Naive B cell (primary cell): ENCODE data around the gene COLQ. TPM values are rescaled to one million over a fixed set of nuclear protein-coding genes. Genes with fewer than 3 reads are reported as not detected.

Experiments
- ATAC-seq, 2 donors: fragments of 150-1000 bp; cut with Tn5 transposase; 2 replicates each; pipeline ENCODE4 v1.10.0; 2021; ENCODE audit warnings: low read depth in 2 of 2, mild to moderate bottlenecking in 2 of 2, moderate library complexity in 2 of 2
- DNase-seq: peaks from one replicate; pipeline ENCODE4 v3.0.0; 2022
- H3K27ac Mint-ChIP-seq, 6 donors: one replicate each; pipeline ENCODE4 v1.8.0; 2020 to 2022; ENCODE audit warnings: mild to moderate bottlenecking in 6 of 6, mixed read lengths in 6 of 6, moderate library complexity in 5 of 6, inconsistent platforms in 2 of 6
- H3K27me3 Mint-ChIP-seq, 3 donors: one replicate each; pipeline ENCODE4 v1.8.0; 2021 to 2022; ENCODE audit warnings: mixed read lengths in 3 of 3, mild to moderate bottlenecking in 1 of 3
- H3K36me3 Mint-ChIP-seq, 2 donors: one replicate each; pipeline ENCODE4 v1.8.0; 2020 to 2022; ENCODE audit warnings: mixed read lengths in 2 of 2, inconsistent platforms in 1 of 2, mild to moderate bottlenecking in 1 of 2
- H3K4me1 Mint-ChIP-seq, 3 donors: one replicate each; pipeline ENCODE4 v1.8.0; 2020 to 2022; ENCODE audit warnings: mixed read lengths in 3 of 3, inconsistent platforms in 1 of 3, mild to moderate bottlenecking in 1 of 3, moderate library complexity in 1 of 3
- H3K4me3 Mint-ChIP-seq, 8 donors: one replicate each; pipeline ENCODE4 v1.8.0; 2020 to 2022; ENCODE audit warnings: mild to moderate bottlenecking in 8 of 8, mixed read lengths in 8 of 8, moderate library complexity in 8 of 8, inconsistent platforms in 2 of 8
- H3K9me3 Mint-ChIP-seq, 7 donors: one replicate each; pipeline ENCODE4 v1.8.0; 2020 to 2022; ENCODE audit warnings: mixed read lengths in 7 of 7, mild to moderate bottlenecking in 5 of 7, inconsistent platforms in 2 of 7, moderate library complexity in 1 of 7
- polyA plus RNA-seq, 6 donors: library from polyadenylated mRNA; unstranded; fragments of 300-500 nt; fragmentation: Illumina TruSeq; gene quantifications; one replicate each; pipeline ENCODE4 v1.2.3, GENCODE V29; 2021; ENCODE audit warnings: low read depth in 6 of 6

Gene COLQ
- polyA plus RNA-seq, 6 donors from 2014 or later, result 0.17 to 0.45 TPM; not detected in 4

- Mint-ChIP-seq H3K27ac (no peak overlapping the region), H3K36me3 (peaks cover 0 to 14% of the 10 kb centered on the region in 2 donors)
Measured at GRCh38 chr3:15409239-15409638, 112.3 kb downstream of the COLQ start.

DNA sequence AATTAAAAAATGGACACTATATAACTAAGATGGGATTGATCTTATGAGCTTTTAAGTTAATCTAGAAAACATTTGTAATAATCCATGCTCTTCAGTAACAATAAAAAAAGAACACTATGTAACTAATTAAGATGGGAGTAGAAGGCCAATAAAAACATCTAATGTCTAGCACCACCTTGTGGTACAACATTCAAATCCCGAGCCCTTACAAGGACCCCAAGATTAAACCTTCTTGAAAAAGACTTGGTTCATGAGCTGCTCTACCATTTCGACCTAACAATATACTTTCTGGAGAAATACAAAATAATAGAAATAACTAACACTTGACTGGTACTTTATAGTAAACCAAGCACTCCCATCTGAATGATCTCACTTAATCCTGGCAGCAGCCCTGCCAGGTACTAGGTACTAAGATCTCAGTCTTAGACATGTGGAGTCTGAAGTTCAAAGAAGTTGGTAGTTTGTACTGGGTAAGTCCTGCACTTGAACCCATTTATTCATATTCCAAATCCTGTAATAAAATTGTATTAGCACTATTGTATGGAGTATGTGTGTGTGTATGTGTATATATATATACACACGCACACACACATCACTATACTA lies 116.0 kb downstream of the COLQ start:
- H3K4me3 Mint-ChIP-seq, result peak overlapping the region in 4 of 8 donors; percentile 3 to 36 (median 20)
- ATAC-seq (peak; percentile 81 to 92), DNase-seq (peak; percentile 62)
- H3K27me3 Mint-ChIP-seq, result no peaks in the 10 kb centered on the region
- no peaks in the 10 kb centered on the region for H3K36me3 Mint-ChIP-seq
- H3K4me1 Mint-ChIP-seq, result peaks cover 12 to 31% (median 20%) of the 10 kb centered on the region in 3 donors
- peak overlapping the region in 4 of 6 donors; percentile 2 to 74 (median 54) for H3K27ac Mint-ChIP-seq
- peaks cover 0 to 1% (median 0%) of the 10 kb centered on the region in 7 donors for H3K9me3 Mint-ChIP-seq

More at GRCh38 chr3:15409239-15409638, 112.3 kb downstream of the COLQ start:
- Mint-ChIP-seq H3K4me3 (no peak overlapping the region), H3K27me3 (no peaks in the 10 kb centered on the region), H3K4me1 (peaks cover 0 to 10% (median 4%) of the 10 kb centered on the region in 3 donors), H3K9me3 (no peaks in the 10 kb centered on the region)
- no peak for ATAC-seq
- DNase-seq, result no peak

DNA sequence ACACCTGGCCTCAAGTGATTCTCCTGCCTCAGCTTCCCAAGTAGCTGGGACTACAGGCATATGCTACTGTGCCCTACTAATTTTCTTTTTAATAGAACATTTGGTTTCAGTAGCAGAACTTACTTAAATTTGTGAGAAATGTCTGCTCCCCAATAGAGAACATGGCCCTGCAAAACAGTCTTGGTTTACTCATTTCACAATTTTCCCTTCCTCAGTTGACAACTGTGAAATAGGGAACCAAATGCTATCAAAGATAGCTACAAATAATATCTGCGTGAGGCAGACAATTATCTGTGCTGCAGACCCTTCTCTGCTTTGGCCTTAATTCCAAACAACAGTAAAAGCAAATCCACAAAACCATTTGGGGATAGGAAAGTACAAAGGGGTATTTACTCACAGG lies 116.7 kb downstream of the COLQ start:
- no peaks in the 10 kb centered on the region for H3K36me3 Mint-ChIP-seq
- peaks cover 20 to 37% (median 27%) of the 10 kb centered on the region in 3 donors for H3K4me1 Mint-ChIP-seq
- no peaks in the 10 kb centered on the region for H3K27me3 Mint-ChIP-seq
- peak overlapping the region in 1 of 8 donors; percentile 10 for H3K4me3 Mint-ChIP-seq
- DNase-seq (no peak), ATAC-seq (peak; percentile 44 to 45)
- H3K9me3 Mint-ChIP-seq, result peaks cover 0 to 1% (median 0%) of the 10 kb centered on the region in 7 donors
- peak overlapping the region in 2 of 6 donors; percentile 47 to 60 for H3K27ac Mint-ChIP-seq

DNA sequence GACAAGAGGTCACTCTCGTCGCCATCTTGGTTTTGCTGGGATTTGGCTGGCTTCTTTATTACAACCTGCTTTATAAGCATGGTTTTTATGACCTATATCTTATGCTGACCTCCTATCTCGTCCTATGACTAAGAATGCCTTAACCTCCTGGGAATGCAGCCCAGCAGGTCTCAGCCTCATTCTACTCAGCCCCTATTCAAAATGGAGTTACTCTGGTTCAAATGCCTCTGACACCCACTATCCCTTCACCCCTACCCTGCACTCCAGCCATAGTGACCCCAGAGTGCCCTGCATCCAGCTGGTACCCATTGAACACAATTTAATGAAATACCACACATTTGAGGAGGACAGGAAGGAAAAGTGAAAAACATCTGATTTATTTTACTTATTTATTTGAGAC lies 117.5 kb downstream of the COLQ start:
- DNase-seq (no peak), ATAC-seq (no peak)
- H3K27me3 Mint-ChIP-seq, result no peaks in the 10 kb centered on the region
- no peaks in the 10 kb centered on the region for H3K36me3 Mint-ChIP-seq
- peaks cover 26 to 43% (median 31%) of the 10 kb centered on the region in 3 donors for H3K4me1 Mint-ChIP-seq
- H3K4me3 Mint-ChIP-seq, result no peak overlapping the region
- peak overlapping the region in 4 of 6 donors; percentile 47 to 90 (median 65) for H3K27ac Mint-ChIP-seq
- peaks cover 0 to 1% (median 0%) of the 10 kb centered on the region in 7 donors for H3K9me3 Mint-ChIP-seq

DNA sequence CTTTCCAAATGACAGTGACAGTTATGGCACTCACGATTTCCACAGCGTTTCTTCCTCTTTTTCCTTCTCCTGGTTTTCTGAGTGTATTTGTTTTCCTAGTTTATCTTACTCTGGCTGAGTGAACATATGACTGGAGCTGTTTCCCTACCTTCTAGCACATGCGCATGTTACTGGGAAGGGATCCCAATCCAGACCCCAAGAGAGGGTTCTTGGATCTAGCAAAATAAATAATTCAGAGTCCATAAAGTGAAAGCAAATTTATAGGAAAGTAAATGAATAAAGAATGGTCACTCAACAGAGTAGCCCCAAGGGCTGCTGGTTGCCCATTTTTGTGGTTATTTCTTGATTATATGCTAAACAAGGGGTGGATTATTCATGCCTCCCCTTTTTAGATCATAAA lies 118.0 kb downstream of the COLQ start:
- Mint-ChIP-seq H3K4me1 (peaks cover 26 to 48% (median 31%) of the 10 kb centered on the region in 3 donors), H3K36me3 (no peaks in the 10 kb centered on the region), H3K27me3 (no peaks in the 10 kb centered on the region), H3K9me3 (peaks cover 0 to 1% (median 0%) of the 10 kb centered on the region in 7 donors), H3K4me3 (no peak overlapping the region), H3K27ac (peak overlapping the region in 1 of 6 donors; percentile 33)
- DNase-seq, result no peak
- no peak for ATAC-seq

- Mint-ChIP-seq H3K4me3 (peak overlapping the region in 5 of 8 donors; percentile 37 to 69 (median 48)), H3K9me3 (peaks cover 0 to 2% (median 0%) of the 10 kb centered on the region in 7 donors), H3K27me3 (no peaks in the 10 kb centered on the region), H3K27ac (peak overlapping the region in 4 of 6 donors; percentile 49 to 94 (median 75)), H3K36me3 (no peaks in the 10 kb centered on the region), H3K4me1 (peaks cover 26 to 53% (median 35%) of the 10 kb centered on the region in 3 donors)
- ATAC-seq (no peak), DNase-seq (no peak)
Measured at GRCh38 chr3:15401936-15402335, 119.6 kb downstream of the COLQ start.

Other genes starting within 250 kb of the COLQ start
- 100 to 1,000 TPM in 5 of 6 donors, 10 to 100 TPM in 1; 71.3 to 177 (median 131) TPM for gene SH3BP5, start 189.1 kb downstream of the COLQ start, polyA plus RNA-seq
- gene METTL6, start 94.2 kb downstream of the COLQ start, polyA plus RNA-seq, result 10 to 100 TPM; 15.1 to 25.1 (median 17.0) TPM
- gene EAF1, start 94.1 kb downstream of the COLQ start, polyA plus RNA-seq, result 1 to 10 TPM; 3.8 to 9.4 (median 6.8) TPM
- 10 to 100 TPM; 25.5 to 46.4 (median 36.5) TPM for gene HACL1, start 79.9 kb upstream of the COLQ start, polyA plus RNA-seq
- gene BTD, start 80.0 kb upstream of the COLQ start, polyA plus RNA-seq, result 10 to 100 TPM; 10.9 to 18.0 (median 12.5) TPM